SJCRH30 (cell line): ENCODE measurements around the gene RETREG1. TPM values are rescaled to one million over a fixed set of nuclear protein-coding genes. Genes with fewer than 3 reads are reported as not detected.
"Not testable (repeated sequence)": the region's sequence is repeated elsewhere in the genome, so short reads cannot be mapped to it uniquely, and the experiment has no call there.

Experiments used
- DNase-seq, 2 experiments: peaks; one replicate each; pipeline ENCODE4 v3.0.0-alpha.2; 2015 to 2020
- H3K27ac ChIP-seq: fragments of 250-450 bp; sonication (Bioruptor Pico); 2 replicates; pipeline ENCODE4 v1.5.1; 2020; ENCODE audit warnings: mild to moderate bottlenecking, moderate library complexity
- H3K27me3 ChIP-seq: fragments of 250-450 bp; sonication (Bioruptor Pico); 2 replicates; pipeline ENCODE4 v1.5.1; 2020; ENCODE audit warnings: mild to moderate bottlenecking, moderate library complexity
- H3K36me3 ChIP-seq: fragments of 250-450 bp; sonication (Bioruptor Pico); 2 replicates; pipeline ENCODE4 v1.5.1; 2020; ENCODE audit warnings: mild to moderate bottlenecking, moderate library complexity
- H3K4me1 ChIP-seq: fragments of 250-450 bp; sonication (Bioruptor Pico); 2 replicates; pipeline ENCODE4 v1.5.1; 2020; ENCODE audit warnings: mild to moderate bottlenecking, moderate library complexity
- H3K4me3 ChIP-seq: fragments of 250-450 bp; sonication (Bioruptor Pico); 2 replicates; pipeline ENCODE4 v1.5.1; 2020; ENCODE audit warnings: mild to moderate bottlenecking, moderate library complexity
- H3K9me3 ChIP-seq: fragments of 250-450 bp; sonication (Bioruptor Pico); replicated peaks from 2 replicates; pipeline ENCODE4 v1.5.1; 2020; ENCODE audit warnings: mild to moderate bottlenecking, moderate library complexity
- total RNA-seq: library from RNA; depleted of rRNA; stranded (reverse); fragments of >200 nt; shearing (Covaris generic); gene quantifications from 2 replicates; pipeline ENCODE4 v1.2.3, GENCODE V29; 2014; rRNA removed

RETREG1 gene
- total RNA-seq, 1 experiment from 2014 or later: 0.16 TPM

DNA sequence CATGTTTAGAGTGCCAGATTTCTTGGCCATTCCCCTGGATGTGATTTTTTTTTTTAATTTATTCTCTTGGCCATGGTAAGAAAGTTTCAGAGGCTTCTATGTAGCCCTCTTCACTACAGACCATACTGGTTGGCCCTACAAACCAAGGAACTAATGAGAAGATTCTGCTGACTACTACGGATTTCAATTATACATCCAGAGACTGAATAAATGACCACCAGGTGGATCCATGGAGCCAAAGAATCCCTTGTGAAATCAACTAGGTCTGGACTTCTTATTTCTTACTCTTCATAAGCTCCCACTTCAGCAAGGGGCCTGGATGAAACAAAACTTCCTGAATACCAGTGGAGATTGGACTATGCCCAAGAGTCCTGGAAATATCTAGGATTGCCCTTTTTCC, 178.8 kb downstream of the RETREG1 start:
- H3K4me3 ChIP-seq: no peak overlapping the region
- no peaks in the 10 kb centered on the region for H3K4me1 ChIP-seq
- H3K36me3 ChIP-seq: no peaks in the 10 kb centered on the region
- no peak overlapping the region for H3K27ac ChIP-seq
- no peaks in the 10 kb centered on the region for H3K27me3 ChIP-seq
- no peak for DNase-seq
- no peaks in the 10 kb centered on the region for H3K9me3 ChIP-seq

DNA sequence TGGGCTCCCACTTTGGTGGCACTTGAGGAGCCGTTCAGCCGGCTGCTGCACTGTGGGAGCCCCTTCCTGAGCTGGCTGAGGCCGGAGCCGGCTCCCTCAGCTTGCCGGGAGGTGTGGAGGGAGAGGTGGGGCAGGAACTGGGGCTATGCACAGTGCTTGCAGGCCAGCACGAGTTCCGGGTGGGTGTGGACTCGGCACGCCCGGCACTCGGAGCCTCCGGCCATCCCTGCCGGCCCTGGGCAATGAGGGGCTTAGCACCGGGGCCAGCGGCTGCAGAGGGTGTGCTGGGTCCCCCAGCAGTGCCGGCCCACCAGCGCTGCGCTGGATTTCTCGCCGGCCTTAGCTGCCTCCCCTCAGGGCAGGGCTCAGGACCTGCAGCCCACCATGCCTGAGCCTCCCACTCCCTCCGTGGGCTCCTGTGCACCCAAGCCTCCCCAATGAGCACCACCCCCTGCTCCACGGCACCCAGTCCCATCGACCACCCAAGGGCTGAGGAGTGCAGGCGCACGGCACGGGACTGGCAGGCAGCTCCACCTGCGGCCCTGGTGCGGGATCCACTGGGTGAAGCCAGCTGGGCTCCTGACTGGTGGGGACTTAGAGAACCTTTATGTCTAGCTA, 180.6 kb downstream of the RETREG1 start:
- not testable (repeated sequence) for H3K9me3 ChIP-seq, DNase-seq

DNA sequence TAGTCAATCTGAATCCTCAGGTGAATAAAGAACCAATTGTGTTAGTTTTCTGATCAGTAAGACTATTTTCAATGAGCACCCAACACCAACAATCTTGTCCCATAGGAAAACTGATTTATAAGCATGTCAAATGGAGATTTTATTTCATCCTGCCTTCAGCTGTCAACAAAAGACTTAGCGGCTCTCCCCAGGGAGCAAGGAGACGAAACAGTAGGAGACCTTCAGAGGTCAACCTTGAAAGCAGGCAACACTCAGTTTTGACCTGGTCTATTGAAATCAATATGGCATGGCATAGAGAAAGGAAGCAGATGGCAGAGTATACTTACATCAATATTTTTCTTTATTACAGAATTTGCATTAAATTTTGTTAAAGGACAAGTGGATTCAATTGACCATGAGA, 185.3 kb downstream of the RETREG1 start:
- Histone ChIP-seq H3K9me3 (no peaks in the 10 kb centered on the region), H3K4me1 (no peaks in the 10 kb centered on the region), H3K4me3 (no peak overlapping the region), H3K27ac (no peak overlapping the region), H3K27me3 (no peaks in the 10 kb centered on the region), H3K36me3 (no peaks in the 10 kb centered on the region)
- DNase-seq: peak in 1 of 2 experiments; percentile 1

More for the DNA sequence above, 180.6 kb downstream of the RETREG1 start:
- H3K27ac ChIP-seq, H3K27me3 ChIP-seq, H3K4me3 ChIP-seq, H3K36me3 ChIP-seq, H3K4me1 ChIP-seq: not testable (repeated sequence)

DNA sequence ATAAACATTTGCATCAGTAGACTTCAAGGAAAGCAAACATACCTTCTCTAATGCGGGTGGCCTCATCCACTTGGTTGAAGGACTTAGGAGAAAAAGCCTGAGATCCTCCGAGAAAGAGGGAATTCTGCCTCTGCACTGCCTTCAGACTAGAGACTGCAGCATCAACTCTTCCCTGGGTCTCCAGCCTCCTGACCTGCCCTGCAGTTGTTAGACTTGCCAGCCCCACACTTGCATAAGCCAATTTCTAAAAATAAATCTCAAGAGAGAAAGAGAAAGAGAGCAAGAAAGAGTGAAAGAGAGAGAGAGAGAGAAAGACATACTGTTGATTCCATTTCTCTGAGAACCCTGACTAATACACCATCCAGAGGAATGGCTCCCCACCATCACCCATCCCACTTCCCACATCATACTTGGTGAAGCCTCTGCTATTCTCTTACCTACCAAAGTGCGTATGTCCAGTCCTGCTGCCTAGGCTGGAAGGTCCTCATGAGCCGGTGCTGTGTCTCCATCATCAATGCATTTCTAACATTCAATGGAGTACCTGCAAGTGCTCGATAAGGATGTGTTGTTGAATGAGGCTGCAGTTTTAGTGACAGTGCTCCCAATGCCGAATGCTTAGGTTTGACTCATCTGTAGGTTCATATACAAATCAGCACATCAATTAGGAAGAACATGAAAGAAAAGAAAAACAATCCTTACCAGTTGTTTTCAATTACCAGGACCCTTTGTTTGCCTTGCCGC, 186.3 kb downstream of the RETREG1 start:
- no peaks in the 10 kb centered on the region for H3K36me3 ChIP-seq
- H3K27me3 ChIP-seq: no peaks in the 10 kb centered on the region
- H3K4me1 ChIP-seq: no peaks in the 10 kb centered on the region
- H3K4me3 ChIP-seq: no peak overlapping the region
- H3K27ac ChIP-seq: no peak overlapping the region
- DNase-seq: no peak
- H3K9me3 ChIP-seq: no peaks in the 10 kb centered on the region

DNA sequence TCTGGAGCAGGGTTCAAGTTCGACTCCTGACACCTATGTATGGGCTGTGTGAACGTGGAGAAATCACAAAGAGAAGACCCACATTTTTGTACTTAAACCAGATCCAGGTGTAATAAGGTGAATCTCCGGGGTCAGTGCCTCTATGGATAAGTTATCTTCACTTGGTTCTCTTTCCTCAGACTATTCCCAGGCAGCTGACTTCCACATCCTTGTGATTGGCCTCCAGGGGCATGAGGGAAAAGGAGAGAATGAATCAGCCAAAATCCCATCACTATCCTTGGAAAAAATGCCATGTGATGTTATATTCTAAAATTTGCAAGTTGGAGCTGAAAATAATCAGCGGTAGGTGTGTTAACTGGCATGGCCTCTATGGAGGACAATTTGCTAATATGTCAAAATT, 188.4 kb downstream of the RETREG1 start:
- no peaks in the 10 kb centered on the region for H3K27me3 ChIP-seq
- no peak for DNase-seq
- no peak overlapping the region for H3K4me3 ChIP-seq
- no peaks in the 10 kb centered on the region for H3K4me1 ChIP-seq
- no peak overlapping the region for H3K27ac ChIP-seq
- no peaks in the 10 kb centered on the region for H3K9me3 ChIP-seq
- H3K36me3 ChIP-seq: no peaks in the 10 kb centered on the region

DNA sequence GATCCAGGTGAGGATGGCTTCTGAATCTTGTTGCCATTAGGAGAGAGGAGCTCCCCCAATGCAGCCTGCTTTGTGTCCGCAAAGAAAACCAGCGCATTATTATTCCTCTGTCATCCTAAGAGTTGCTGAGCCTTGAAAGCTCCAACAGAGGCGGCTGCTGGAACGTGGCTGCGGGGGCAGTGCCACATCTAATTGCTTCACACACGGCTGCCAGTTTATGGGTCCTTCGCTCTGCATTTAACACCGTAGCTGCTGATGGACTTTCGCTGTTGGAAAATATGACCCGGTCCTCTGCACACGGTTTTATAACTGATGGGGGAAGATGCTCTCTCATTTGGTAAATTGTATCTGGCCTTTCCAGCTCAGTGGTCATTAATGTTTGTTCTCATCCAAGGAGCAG, 189.2 kb downstream of the RETREG1 start:
- Histone ChIP-seq H3K4me3 (no peak overlapping the region), H3K27ac (no peak overlapping the region), H3K9me3 (no peaks in the 10 kb centered on the region), H3K4me1 (no peaks in the 10 kb centered on the region), H3K36me3 (no peaks in the 10 kb centered on the region), H3K27me3 (no peaks in the 10 kb centered on the region)
- no peak for DNase-seq

Other genes with a start within 250 kb of the RETREG1 start
- gene ZNF622, start 151.2 kb downstream of the RETREG1 start, total RNA-seq: 15.8 and 16.3 TPM in 2 replicates